Non-pigmented ciliary epithelial cell (primary cell): ENCODE data around the gene SLC38A9.
"Not testable (repeated sequence)": the region's sequence is repeated elsewhere in the genome, so short reads cannot be mapped to it uniquely, and the experiment has no call there.

ENCODE experiments used
- DNase-seq: peaks from one replicate; pipeline ENCODE4 v3.0.0-alpha.2; 2010; ENCODE audit warnings: low read depth

SLC38A9 gene

DNA sequence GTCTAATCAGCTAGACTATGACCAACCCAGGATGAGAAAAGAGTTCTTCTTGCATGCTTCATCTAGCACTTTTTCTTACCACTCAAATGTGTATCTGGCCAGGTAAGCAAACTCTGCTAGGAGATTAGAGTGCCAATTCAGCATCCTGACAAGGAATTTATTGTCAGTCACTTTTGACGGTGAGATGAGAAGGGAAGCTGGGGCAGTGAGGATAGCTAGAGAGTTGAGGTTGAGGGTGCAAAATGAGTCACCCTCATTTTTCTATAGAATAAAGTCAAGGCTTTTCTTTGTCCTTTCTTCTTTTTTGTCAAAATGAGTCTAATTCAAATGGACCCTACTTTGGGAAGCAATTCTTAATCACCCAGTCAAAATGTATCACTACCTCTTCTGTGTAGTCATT, 102.7 kb downstream of the SLC38A9 start:
- no peak for DNase-seq

DNA sequence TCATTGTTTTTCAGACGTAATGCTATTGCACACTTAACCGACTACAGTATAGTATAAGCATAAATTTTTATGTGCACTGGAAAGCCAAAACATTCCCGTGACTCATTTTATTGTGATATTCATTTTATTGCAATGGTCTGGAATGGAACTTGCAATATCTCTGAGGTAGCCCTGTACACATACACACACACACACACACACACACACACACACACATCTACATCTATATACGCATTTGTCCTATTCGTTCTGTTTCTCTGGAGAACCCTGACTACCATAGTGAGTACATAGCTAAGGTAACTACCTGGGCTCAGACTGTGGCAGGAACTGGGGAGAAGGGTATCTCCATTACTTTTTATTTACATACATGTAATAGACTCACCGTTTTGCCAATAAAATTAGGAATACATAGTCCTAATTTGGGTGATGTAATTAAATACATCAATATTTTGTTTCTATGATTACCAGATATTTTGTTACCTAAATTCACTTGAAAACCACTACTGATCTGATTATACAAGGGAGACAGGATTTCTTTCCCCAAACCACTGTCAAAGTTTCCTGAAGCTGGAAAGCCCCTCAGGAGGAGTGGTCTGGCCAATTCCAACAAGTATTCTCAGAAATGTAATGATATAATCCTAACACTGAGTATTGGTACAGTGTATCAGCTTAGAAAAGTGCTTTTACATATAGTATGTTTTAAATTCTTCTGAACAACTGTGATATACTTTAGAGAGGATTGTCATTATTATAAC, 103.4 kb downstream of the SLC38A9 start:
- DNase-seq = no peak

DNA sequence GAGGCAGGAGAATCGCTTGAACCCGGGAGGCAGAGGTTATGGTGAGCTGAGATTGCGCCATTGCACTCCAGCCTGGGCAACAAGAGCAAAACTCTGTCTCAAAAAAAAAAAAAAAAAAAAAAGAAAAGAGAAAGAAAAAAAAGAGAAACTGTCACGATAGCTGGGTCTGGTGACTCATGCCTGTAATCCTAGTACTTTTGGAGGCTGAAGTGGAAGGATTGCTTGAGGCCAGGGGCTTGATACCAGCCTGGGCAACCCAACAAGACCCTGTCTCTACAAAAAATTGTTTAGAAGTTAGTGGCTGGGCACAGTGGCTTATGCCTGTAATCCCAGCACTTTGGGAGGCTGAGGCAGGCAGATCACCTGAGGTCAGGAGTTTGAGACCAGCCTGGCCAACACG, 104.8 kb downstream of the SLC38A9 start:
- DNase-seq = not testable (repeated sequence)

DNA sequence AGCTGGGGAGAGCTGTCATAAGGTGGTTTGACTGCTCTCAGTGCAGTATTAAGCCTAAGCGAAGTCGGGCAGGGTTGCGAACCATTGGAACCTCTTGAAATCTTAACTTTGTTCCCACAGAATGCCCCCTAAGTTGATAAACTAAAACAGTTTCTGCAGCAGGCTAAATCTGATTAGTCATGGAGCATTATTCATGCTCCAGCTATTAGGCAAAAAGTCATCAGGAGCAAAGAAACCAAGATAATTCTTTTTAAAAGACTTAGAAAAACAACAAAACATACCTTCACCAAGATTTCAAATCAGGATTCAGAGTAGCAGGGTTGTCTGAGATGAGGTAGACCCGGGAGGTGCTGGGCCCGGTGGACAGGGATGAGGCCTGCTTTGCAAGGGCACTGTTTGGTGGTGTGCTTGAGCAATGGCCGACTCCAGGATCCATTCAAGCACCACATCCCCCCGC, 107.5 kb downstream of the SLC38A9 start:
- peak; percentile 52 for DNase-seq

DNA sequence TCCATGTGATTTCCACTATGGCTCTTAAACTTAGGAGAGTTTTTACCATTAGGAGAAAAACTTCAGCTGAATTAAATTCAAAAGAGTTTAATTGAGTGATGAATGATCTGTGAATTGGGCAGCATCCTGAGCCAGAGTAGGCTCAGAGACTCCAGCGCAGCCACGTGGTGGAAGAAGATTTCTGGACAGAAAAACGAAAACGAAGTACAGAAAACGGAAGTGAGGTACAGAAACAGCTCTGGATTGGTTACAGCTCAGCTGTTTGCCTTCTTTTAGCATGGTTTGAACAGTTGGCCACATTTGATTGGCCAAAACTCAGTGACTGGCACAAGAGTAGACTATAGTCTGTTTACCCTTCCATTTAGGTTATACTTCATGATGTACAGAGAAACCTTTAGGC, 108.2 kb downstream of the SLC38A9 start:
- no peak for DNase-seq

DNA sequence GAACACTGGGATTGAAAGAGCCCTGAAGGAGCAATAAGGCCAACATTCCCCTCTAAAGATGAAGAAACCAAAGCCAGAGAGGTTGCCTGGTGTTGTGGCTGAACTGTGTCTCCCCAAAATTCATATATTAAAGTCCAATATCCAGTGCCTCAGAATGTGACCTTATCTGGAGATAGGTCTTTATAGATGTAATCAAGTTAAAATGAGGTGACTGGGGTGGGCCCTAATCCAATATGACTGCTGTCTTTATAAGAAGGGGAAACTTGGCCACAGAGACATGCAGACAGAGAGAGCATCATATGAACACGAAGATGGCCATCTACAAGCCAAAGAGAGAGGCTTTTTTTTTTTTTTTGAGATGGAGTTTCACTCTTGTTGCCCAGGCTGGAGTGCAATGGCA, 110.5 kb downstream of the SLC38A9 start:
- DNase-seq = no peak

DNA sequence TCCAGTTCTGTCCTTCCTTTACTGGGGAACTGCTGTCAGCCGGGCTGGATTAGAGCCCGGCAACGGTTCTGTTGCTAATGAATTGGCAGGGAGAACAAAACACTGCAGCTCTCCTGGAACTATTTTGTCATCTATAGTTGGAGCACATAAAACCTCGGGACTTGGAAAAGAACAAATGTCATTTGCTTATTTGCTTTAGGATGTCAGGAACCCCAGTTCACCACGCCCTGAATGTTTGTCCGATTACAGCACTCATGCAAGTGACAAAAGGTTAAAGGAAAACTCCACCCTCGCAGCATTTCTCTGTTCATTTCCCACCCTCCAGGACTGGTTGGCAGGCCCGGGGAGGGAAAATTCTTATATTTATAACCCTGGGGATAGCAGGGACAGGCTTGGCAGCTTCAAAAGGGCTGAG, 110.9 kb downstream of the SLC38A9 start:
- DNase-seq = peak; percentile 54

DNA sequence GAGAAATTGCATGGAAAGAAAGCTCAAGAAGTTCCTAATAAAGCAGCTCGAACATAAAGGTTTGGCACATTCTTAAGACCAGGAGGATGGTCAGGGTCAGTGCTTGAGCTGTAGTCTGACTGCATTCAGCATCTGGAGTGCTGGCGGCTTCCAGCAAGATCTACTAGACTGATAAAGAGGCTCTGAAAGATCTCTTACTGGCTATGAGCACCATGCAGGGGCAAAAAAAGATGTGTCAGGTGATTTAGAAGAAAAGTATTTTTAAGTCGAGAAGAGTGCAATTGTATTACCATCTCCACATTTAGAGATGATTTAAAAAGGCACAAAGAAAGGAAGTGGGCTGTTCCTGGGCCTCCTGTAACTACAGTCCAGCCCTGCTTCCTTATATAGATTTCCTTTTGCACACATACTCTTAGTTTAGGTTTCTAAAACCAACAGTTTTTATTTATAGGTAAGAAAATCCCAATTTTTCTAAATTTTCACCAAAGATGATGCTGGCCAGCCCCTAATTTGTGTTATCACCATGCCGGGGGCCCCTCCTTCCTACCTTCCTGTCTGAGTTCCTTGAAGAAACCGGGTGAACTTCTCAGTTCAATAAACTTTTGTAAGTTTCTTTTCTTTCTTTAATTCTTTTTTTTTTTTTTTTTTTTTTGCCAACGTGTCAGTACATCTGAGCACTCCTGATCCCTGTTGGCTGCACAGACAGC, 111.5 kb downstream of the SLC38A9 start:
- peak; percentile 55 for DNase-seq

DNA sequence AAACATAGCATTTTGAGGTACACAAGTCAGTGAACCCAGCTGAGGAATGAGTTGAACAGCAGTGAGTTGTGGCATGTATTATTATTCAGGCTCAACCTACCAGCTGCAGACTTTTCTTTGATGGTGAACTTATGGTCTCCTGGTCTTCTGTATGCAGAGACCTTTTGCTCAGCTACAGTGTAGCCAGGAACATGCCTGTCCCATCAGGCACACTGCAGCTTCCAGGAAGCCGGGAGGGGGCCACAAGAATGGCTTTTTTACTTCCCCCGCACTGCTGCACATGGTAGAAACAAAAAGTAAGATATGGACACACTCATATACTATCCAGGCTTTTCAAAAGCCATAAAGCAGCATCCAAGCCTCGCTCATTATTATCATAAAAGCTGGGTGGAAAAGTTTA, 112.0 kb downstream of the SLC38A9 start:
- DNase-seq = no peak

GRCh38 chr5:55599148-55600050, 112.7 kb downstream of the SLC38A9 start:
- DNase-seq = no peak

- DNase-seq = no peak
These were observed 114.8 kb downstream of the SLC38A9 start for GRCh38 chr5:55597014-55597981.

DNA sequence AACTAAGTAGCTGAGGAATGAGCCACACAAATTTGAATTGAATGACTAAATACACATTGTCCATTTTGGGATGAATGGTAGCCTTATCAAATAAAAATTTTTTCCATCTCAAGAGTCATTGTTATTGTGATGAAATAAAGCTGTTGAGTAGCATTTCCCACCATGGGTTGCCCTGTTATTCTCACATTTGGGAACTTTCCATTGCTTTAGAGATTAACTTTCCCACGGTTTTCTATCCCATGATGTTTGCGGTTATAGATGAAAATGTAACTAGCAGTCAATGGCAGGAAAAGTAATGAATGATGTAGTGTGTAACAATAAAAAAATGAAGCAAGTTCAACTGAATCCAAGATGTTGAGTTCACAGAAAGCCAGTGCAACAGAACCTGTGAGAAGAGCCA, 117.5 kb downstream of the SLC38A9 start:
- DNase-seq = no peak

GRCh38 chr5:55593115-55593472, 119.0 kb downstream of the SLC38A9 start:
- DNase-seq = no peak

- DNase-seq = no peak
These were observed 119.6 kb downstream of the SLC38A9 start for GRCh38 chr5:55592388-55593114.

- DNase-seq = no peak
These were observed 120.4 kb downstream of the SLC38A9 start for GRCh38 chr5:55591686-55592085.

DNA sequence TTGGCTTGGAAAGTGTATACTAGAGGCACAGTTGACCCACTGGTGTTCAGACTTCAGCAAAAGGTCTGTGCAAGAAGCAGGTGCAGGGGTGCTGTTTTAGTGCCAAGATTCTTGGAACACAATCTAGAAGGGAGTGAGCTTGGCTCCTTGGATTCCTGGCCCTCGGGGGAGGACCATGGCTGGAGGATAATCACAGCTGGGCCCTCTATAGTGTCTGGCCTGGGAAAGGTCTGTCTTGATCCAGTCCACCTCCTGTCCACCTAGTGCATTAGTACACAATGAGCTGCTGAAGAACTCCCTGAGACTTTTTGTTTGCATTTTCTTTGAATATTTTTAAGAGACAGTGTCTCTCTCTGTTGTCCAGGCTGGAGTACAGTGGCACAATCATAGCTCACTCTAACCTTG, 126.9 kb downstream of the SLC38A9 start:
- no peak for DNase-seq

DNA sequence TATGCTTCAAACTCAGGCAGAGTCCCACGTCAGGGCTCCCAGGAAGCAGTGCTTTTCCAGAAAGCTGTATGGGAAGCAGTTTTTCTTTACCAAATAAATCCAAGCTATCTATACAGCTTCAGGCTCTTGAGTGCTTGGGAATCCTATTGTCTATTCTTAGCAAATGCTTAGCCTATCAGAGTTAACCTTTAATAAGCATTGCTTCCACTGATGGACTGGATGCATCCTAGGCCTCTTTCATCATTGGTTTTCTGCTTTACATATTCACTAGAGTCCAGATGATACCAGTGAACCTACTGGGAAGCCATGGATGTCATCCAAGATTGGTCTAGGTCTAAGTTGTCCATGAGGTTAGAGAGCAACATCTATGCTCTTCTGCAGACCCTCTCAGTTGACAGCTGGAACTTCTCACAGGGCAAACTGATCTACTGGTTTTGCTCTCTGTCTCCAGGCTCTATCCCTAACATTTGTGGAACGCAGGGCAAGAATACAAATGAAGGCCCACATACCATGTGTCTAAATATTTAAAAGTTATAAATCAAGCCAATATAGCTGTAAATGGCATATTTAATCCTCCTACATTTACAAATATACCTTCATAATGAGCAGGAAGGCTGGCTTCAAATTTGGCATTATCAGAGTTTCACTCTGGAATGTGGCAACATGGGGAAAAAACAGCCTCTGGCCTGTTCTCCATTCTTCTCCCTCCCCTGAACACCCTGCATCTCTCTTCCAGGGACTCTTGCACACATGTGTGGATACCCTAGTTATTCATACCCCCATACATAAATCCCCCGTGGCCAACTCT, 127.5 kb downstream of the SLC38A9 start:
- DNase-seq = no peak

- DNase-seq = no peak
These were observed 128.5 kb downstream of the SLC38A9 start for GRCh38 chr5:55583578-55583977.

GRCh38 chr5:55582256-55582655, 129.9 kb downstream of the SLC38A9 start:
- DNase-seq = no peak

GRCh38 chr5:55580042-55580441, 132.1 kb downstream of the SLC38A9 start:
- no peak for DNase-seq
